Measurements from ENCODE around the gene KCP.

Gene KCP

DNA sequence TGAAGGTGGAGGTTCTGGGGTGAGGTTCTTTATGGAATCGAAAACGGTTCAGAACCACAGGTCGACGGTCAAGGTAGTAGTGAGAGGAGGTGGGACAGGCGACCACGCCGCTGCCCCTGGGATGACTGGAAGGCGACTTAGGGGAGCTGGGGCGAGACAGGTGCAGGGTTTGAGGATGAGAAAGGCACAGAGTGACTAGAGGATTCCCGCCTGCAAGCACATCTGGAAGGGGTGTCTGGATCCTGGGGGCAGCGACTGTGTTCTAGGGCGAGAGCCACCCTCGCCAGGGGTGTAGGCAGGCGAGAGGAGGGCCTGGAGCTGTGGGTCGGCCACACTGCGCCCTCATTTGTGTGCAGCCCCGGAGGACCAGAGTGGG, 26.8 kb upstream of the KCP start:
- TF ChIP-seq, protein P1, sequence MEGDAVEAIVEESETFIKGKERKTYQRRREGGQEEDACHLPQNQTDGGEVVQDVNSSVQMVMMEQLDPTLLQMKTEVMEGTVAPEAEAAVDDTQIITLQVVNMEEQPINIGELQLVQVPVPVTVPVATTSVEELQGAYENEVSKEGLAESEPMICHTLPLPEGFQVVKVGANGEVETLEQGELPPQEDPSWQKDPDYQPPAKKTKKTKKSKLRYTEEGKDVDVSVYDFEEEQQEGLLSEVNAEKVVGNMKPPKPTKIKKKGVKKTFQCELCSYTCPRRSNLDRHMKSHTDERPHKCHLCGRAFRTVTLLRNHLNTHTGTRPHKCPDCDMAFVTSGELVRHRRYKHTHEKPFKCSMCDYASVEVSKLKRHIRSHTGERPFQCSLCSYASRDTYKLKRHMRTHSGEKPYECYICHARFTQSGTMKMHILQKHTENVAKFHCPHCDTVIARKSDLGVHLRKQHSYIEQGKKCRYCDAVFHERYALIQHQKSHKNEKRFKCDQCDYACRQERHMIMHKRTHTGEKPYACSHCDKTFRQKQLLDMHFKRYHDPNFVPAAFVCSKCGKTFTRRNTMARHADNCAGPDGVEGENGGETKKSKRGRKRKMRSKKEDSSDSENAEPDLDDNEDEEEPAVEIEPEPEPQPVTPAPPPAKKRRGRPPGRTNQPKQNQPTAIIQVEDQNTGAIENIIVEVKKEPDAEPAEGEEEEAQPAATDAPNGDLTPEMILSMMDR (IDR thresholded peaks at IDR 0.05; ENCODE audit: insufficient read depth, low read length, poor library complexity, severe bottlenecking): no peak
- no peaks in the 10 kb centered on the region for H3K27me3 ChIP-seq (replicated peaks; ENCODE audit: control insufficient read depth, insufficient read depth, low read length)
- DNase-seq (ENCODE audit: extremely low read depth, insufficient read length): no peak
- H3K36me3 ChIP-seq (ENCODE audit: control insufficient read depth, insufficient read depth, low read length): peaks cover 3% of the 10 kb centered on the region
- H3K4me3 ChIP-seq (replicated peaks; ENCODE audit: low read depth, low read length): peak overlapping the region; percentile 90

DNA sequence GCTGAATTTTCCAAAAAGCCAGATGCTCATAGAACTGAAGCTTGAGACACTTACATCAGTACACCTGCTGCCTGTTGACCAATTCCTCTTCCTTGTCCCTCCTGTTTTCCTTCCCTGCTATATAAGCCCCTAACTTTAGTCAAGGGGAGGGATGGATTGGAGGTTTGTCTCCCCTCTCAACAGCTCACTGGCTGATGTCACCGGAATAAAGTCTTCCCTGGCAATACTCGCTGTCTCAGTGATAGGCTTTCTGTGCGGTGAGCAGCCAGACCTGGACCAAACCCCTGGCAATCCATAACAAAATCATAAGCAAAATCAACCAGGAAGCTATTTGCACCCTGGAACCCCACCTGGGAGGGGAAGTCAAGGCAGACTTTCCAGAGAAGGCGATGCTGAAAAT, 26.3 kb upstream of the KCP start:
- Histone ChIP-seq H3K27me3 (replicated peaks; ENCODE audit: control insufficient read depth, insufficient read depth, low read length) (no peaks in the 10 kb centered on the region), H3K4me3 (replicated peaks; ENCODE audit: low read depth, low read length) (peak overlapping the region; percentile 90), H3K36me3 (ENCODE audit: control insufficient read depth, insufficient read depth, low read length) (peaks cover 2% of the 10 kb centered on the region; the same call in 1 of the 2 replicates)
- no peak for DNase-seq (ENCODE audit: extremely low read depth, insufficient read length)
- TF ChIP-seq, protein P1 (IDR thresholded peaks at IDR 0.05; ENCODE audit: insufficient read depth, low read length, poor library complexity, severe bottlenecking): no peak

DNA sequence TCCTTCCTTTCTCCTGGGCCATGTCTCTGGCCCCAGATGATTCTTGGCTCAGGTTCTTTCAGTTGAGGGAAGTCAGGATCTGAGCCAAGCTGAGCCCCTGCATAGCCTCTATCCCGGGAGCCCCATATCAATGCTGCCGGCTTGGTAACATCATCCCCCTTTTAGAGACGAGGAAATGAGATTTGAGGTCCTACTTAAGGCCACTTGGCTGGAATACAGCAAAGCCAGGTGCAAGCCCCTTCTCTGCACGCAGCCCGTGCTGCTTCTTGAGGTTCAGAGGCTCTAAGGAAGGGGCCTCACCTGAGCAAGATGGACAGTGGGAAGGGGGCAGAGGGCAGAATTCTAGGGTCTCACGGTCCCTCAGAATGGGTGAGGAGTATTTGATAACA, 24.8 kb upstream of the KCP start:
- no peak overlapping the region for H3K4me3 ChIP-seq (replicated peaks; ENCODE audit: low read depth, low read length)
- TF ChIP-seq, protein P1 (IDR thresholded peaks at IDR 0.05; ENCODE audit: insufficient read depth, low read length, poor library complexity, severe bottlenecking): no peak
- H3K27me3 ChIP-seq (replicated peaks; ENCODE audit: control insufficient read depth, insufficient read depth, low read length): no peaks in the 10 kb centered on the region
- H3K36me3 ChIP-seq (ENCODE audit: control insufficient read depth, insufficient read depth, low read length): peaks cover 1% of the 10 kb centered on the region; the same call in 1 of the 2 replicates
- DNase-seq (ENCODE audit: extremely low read depth, insufficient read length): no peak

DNA sequence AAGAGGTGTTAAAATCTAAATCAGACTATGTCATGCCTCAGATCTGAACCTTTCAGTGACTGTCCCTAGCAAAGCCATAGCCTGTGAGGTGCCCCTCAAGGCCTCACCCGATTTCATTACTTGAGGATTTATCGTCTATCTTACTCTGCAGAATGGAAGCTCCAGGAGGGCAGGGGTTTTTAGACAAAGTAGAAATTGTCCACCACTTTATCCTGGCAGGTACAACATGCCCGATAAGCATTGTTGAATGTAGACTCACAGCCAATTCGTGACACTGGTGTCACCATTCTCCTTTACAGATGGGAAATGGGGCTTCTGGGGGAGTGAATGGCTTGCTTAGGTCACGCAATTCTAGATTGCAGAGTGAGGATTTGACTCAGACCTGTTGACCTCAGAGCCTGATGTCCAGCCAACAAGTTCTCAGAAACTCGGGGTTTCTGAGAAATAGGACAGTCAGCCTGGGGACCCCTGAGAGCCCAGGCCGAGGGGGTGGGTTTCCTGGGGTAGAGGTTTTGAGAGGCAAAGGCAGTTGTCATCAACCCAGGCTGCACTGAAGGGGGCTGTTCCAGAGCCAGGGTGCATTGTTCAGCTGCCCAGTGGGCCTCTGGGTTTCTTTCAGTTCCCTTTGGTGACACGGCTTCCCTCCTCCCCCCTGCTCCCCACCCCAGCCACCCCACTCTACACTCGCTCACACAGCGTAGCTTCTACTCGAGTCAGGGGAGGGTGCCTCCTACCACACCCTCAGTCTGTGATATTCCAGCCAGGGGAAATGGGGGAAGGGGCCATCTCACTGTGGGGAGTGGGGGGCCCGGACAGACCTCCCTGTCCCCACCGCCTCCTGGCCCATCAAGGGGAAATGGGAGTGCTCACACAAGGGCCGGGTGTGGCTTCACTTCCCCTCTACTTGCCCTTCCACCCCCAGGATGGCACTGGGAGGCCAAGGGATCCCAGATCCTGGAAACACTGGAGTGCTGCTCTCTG, 24.1 kb upstream of the KCP start:
- H3K27me3 ChIP-seq (replicated peaks; ENCODE audit: control insufficient read depth, insufficient read depth, low read length): no peaks in the 10 kb centered on the region
- peak overlapping the region; percentile 28 for H3K4me3 ChIP-seq (replicated peaks; ENCODE audit: low read depth, low read length)
- peak; percentile 85 for DNase-seq (ENCODE audit: extremely low read depth, insufficient read length)
- H3K36me3 ChIP-seq (ENCODE audit: control insufficient read depth, insufficient read depth, low read length): no peaks in the 10 kb centered on the region
- TF ChIP-seq, protein P1 (IDR thresholded peaks at IDR 0.05; ENCODE audit: insufficient read depth, low read length, poor library complexity, severe bottlenecking): no peak

DNA sequence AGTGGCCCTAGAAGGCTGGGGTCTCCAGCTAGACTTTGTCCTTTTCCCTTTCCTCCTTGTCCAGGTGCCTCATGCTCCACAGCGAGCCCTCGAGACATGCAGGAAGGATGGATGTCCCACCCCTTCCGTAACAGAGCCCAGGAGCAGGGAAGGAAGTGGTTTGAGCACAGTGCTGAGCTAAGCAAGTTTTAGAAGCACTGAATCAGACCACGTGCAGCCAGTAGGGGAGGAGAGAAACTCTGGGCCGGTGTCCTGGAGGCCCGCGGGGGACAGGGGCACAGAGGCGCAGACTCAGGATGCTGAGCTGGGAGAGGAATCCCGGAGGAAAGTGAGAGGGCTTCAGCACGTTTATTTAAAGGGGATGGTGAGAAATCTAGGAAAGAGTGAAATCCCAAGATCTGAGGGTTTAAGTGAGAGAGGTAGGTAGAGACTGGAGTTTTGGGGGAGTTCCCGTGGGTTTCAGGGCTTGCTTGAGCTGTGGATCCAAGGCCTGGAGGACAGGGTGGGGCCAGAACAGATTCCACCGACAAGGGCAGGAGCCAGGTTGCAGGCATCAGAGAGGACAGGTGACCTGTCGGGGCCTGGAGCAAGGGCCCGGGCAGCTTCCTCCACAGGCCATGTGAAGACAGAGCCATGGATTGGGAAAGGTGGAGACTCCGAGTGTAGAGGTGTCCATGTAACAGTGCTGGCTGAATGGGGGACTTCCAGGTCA, 22.8 kb upstream of the KCP start:
- DNase-seq (ENCODE audit: extremely low read depth, insufficient read length): peak; percentile 77
- peak overlapping the region; percentile 50 for H3K4me3 ChIP-seq (replicated peaks; ENCODE audit: low read depth, low read length)
- TF ChIP-seq, protein P1 (IDR thresholded peaks at IDR 0.05; ENCODE audit: insufficient read depth, low read length, poor library complexity, severe bottlenecking): no peak
- no peaks in the 10 kb centered on the region for H3K36me3 ChIP-seq (ENCODE audit: control insufficient read depth, insufficient read depth, low read length)
- H3K27me3 ChIP-seq (replicated peaks; ENCODE audit: control insufficient read depth, insufficient read depth, low read length): no peaks in the 10 kb centered on the region
